CMK (cell line): ENCODE measurements around the gene TPRN.

Source experiments
- DNase-seq: peaks from one replicate; pipeline ENCODE4 v3.0.0-alpha.2; 2010; ENCODE audit warnings: low read depth

TPRN gene

GRCh38 chr9:137236238-137236935, 35.8 kb upstream of the TPRN start:
- DNase-seq: peak; percentile 93

- DNase-seq: no peak
Measured at GRCh38 chr9:137235424-137236237, 35.1 kb upstream of the TPRN start.

- no peak for DNase-seq
Measured at GRCh38 chr9:137234758-137235423, 34.4 kb upstream of the TPRN start.

GRCh38 chr9:137234055-137234697, 33.6 kb upstream of the TPRN start:
- no peak for DNase-seq

- DNase-seq: no peak
Measured at GRCh38 chr9:137233143-137233980, 32.8 kb upstream of the TPRN start.

GRCh38 chr9:137232510-137232909, 32.0 kb upstream of the TPRN start:
- DNase-seq: no peak

GRCh38 chr9:137232101-137232500, 31.6 kb upstream of the TPRN start:
- no peak for DNase-seq

GRCh38 chr9:137231372-137232039, 31.0 kb upstream of the TPRN start:
- no peak for DNase-seq

GRCh38 chr9:137230705-137231371, 30.3 kb upstream of the TPRN start, which contains the start of gene SLC34A3:
Gene SLC34A3 (plus strand): TSS chr9:137230901. CDS start chr9:137231703, 802 bp downstream.
- no peak for DNase-seq

GRCh38 chr9:137229903-137230704, 29.6 kb upstream of the TPRN start:
- no peak for DNase-seq

- DNase-seq: no peak
Measured at GRCh38 chr9:137228968-137229896, 28.7 kb upstream of the TPRN start.

GRCh38 chr9:137228506-137228967, 28.0 kb upstream of the TPRN start:
- no peak for DNase-seq

GRCh38 chr9:137227853-137228505, 27.4 kb upstream of the TPRN start:
- no peak for DNase-seq

- DNase-seq: no peak
Measured at GRCh38 chr9:137227054-137227852, 26.7 kb upstream of the TPRN start, which contains the start of gene RNF224. Gene RNF224 (plus strand): TSS chr9:137227502. CDS start chr9:137228336, 834 bp downstream.

- DNase-seq: no peak
Measured at GRCh38 chr9:137226338-137227053, 26.0 kb upstream of the TPRN start.
